ENCODE measurements around the gene SCP2D1. TPM values are rescaled to one million over a fixed set of nuclear protein-coding genes. Genes with fewer than 3 reads are reported as not detected.

Gene SCP2D1
- total and polyA plus RNA-seq, 2 donors (not counting 1 experiment from before 2014, with no cell fraction given): not detected

- H3K9ac ChIP-seq (ENCODE audit: insufficient read depth, low read length): no peak overlapping the region
- no peaks in the 10 kb centered on the region for H4K20me1 ChIP-seq (ENCODE audit: control insufficient read depth, extremely low read depth, insufficient read depth, low read length)
- no peak overlapping the region for H3K27ac ChIP-seq (ENCODE audit: insufficient read depth, low read length)
- no peaks in the 10 kb centered on the region for H3K79me2 ChIP-seq (ENCODE audit: control insufficient read depth, insufficient read depth, low read length)
- no peaks in the 10 kb centered on the region for H3K27me3 ChIP-seq (ENCODE audit: control insufficient read depth, insufficient read depth, low read length)
- no peak overlapping the region for H3K4me2 ChIP-seq (ENCODE audit: extremely low read depth, insufficient read depth, low read length)
- TF ChIP-seq CTCF (conservative IDR thresholded peaks at IDR 0.05 in 1 of 2, IDR thresholded peaks at IDR 0.05 in 1 of 2; ENCODE audit: low read depth in 1 of 2, low read length in 2 of 2) (no peak), EZH2 (IDR thresholded peaks at IDR 0.05; ENCODE audit: low read length, missing control alignments) (no peak)
- H3K4me1 ChIP-seq (ENCODE audit: control insufficient read depth, extremely low read depth, insufficient read depth, low read length): no peaks in the 10 kb centered on the region
- DNase-seq (ENCODE audit: low read depth in 2 of 2): no peak
- H2AFZ ChIP-seq (ENCODE audit: low read length): no peak overlapping the region
- H3K9me3 ChIP-seq (ENCODE audit: control insufficient read depth, insufficient read depth, low read depth, low read length): no peaks in the 10 kb centered on the region
- H3K36me3 ChIP-seq (ENCODE audit: control insufficient read depth, insufficient read depth, low read length): no peaks in the 10 kb centered on the region
- no peak overlapping the region for H3K4me3 ChIP-seq (replicated peaks in 1 of 4; ENCODE audit: control extremely low read depth in 1 of 4, insufficient read depth in 1 of 4, low read depth in 3 of 4, low read length in 4 of 4)
Measured at GRCh38 chr20:18808712-18809111, 4.9 kb upstream of the SCP2D1 start.

DNA sequence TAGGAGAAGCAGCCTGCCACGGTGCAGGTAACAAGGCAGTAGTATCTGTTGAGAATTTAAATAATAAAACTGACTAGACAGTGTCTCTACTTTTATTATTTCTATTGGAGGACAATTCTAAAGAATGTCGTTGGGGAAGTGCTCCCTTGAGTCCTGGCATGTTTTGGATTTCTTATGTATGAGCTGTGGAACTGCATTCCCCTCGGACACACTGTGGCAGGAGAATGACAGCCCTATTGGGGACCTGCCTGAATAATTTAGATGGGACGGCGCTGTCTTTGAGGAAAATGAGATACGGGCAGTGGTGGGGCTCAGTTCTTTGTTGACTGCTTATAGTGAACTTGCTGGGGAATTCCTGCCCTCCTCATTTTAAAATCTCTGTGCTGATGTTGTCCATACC lies 2.4 kb upstream of the SCP2D1 start:
- no peak for DNase-seq (ENCODE audit: low read depth in 2 of 2)
- no peaks in the 10 kb centered on the region for H3K4me1 ChIP-seq (ENCODE audit: control insufficient read depth, extremely low read depth, insufficient read depth, low read length)
- no peaks in the 10 kb centered on the region for H3K9me3 ChIP-seq (ENCODE audit: control insufficient read depth, insufficient read depth, low read depth, low read length)
- H3K4me2 ChIP-seq (ENCODE audit: extremely low read depth, insufficient read depth, low read length): no peak overlapping the region
- H4K20me1 ChIP-seq (ENCODE audit: control insufficient read depth, extremely low read depth, insufficient read depth, low read length): no peaks in the 10 kb centered on the region
- no peak overlapping the region for H3K9ac ChIP-seq (ENCODE audit: insufficient read depth, low read length)
- TF ChIP-seq EZH2 (IDR thresholded peaks at IDR 0.05; ENCODE audit: low read length, missing control alignments) (no peak), CTCF (conservative IDR thresholded peaks at IDR 0.05 in 1 of 2, IDR thresholded peaks at IDR 0.05 in 1 of 2; ENCODE audit: low read depth in 1 of 2, low read length in 2 of 2) (no peak)
- no peaks in the 10 kb centered on the region for H3K79me2 ChIP-seq (ENCODE audit: control insufficient read depth, insufficient read depth, low read length)
- no peak overlapping the region for H2AFZ ChIP-seq (ENCODE audit: low read length)
- H3K27ac ChIP-seq (ENCODE audit: insufficient read depth, low read length): no peak overlapping the region
- H3K4me3 ChIP-seq (replicated peaks in 1 of 4; ENCODE audit: control extremely low read depth in 1 of 4, insufficient read depth in 1 of 4, low read depth in 3 of 4, low read length in 4 of 4): no peak overlapping the region
- no peaks in the 10 kb centered on the region for H3K27me3 ChIP-seq (ENCODE audit: control insufficient read depth, insufficient read depth, low read length)
- H3K36me3 ChIP-seq (ENCODE audit: control insufficient read depth, insufficient read depth, low read length): no peaks in the 10 kb centered on the region

DNA sequence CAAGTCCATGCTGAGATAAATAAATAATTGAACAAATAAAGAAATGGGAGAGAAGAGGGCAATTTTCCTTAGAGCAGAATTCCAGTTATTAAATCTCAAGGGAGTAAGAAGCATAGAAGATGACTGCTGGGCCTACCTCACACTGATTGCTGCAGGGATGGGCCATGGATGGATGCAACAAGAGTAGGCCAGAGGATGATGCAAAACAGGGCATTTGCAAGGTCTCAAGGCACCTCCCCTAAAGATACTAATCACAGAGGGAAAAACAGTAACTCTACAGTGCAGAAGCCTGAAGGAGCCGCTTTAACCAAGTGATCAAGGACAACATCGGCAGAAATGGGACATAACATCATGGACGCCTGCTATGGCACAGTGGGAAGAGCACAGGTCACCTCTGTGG lies 1.7 kb upstream of the SCP2D1 start:
- no peak for DNase-seq (ENCODE audit: low read depth in 2 of 2)
- no peaks in the 10 kb centered on the region for H3K9me3 ChIP-seq (ENCODE audit: control insufficient read depth, insufficient read depth, low read depth, low read length)
- H2AFZ ChIP-seq (ENCODE audit: low read length): no peak overlapping the region
- H3K9ac ChIP-seq (ENCODE audit: insufficient read depth, low read length): no peak overlapping the region
- H3K36me3 ChIP-seq (ENCODE audit: control insufficient read depth, insufficient read depth, low read length): no peaks in the 10 kb centered on the region
- H4K20me1 ChIP-seq (ENCODE audit: control insufficient read depth, extremely low read depth, insufficient read depth, low read length): no peaks in the 10 kb centered on the region
- H3K4me1 ChIP-seq (ENCODE audit: control insufficient read depth, extremely low read depth, insufficient read depth, low read length): no peaks in the 10 kb centered on the region
- TF ChIP-seq CTCF (conservative IDR thresholded peaks at IDR 0.05 in 1 of 2, IDR thresholded peaks at IDR 0.05 in 1 of 2; ENCODE audit: low read depth in 1 of 2, low read length in 2 of 2) (no peak), EZH2 (IDR thresholded peaks at IDR 0.05; ENCODE audit: low read length, missing control alignments) (no peak)
- H3K79me2 ChIP-seq (ENCODE audit: control insufficient read depth, insufficient read depth, low read length): no peaks in the 10 kb centered on the region
- no peak overlapping the region for H3K4me2 ChIP-seq (ENCODE audit: extremely low read depth, insufficient read depth, low read length)
- no peaks in the 10 kb centered on the region for H3K27me3 ChIP-seq (ENCODE audit: control insufficient read depth, insufficient read depth, low read length)
- H3K27ac ChIP-seq (ENCODE audit: insufficient read depth, low read length): no peak overlapping the region
- no peak overlapping the region for H3K4me3 ChIP-seq (replicated peaks in 1 of 4; ENCODE audit: control extremely low read depth in 1 of 4, insufficient read depth in 1 of 4, low read depth in 3 of 4, low read length in 4 of 4)

Data from fibroblast of lung (primary cell).